Skeletal muscle tissue (tissue), 4 donors: Measurements from ENCODE around the gene CFDP1. TPM values are rescaled to one million over a fixed set of nuclear protein-coding genes. Genes with fewer than 3 reads are reported as not detected.

ENCODE experiments used
- H3K27ac ChIP-seq: one replicate; pipeline ENCODE4 v1.7.0; 2013; ENCODE audit warnings: mild to moderate bottlenecking, low read depth, low read length, inconsistent platforms
- H3K27me3 ChIP-seq, 3 donors: one replicate each; pipeline ENCODE4 v1.7.0; 2013; ENCODE audit warnings: low read length in 3 of 3; ENCODE audit not compliant: control insufficient read depth in 3 of 3, insufficient read depth in 3 of 3
- H3K36me3 ChIP-seq, 3 donors: one replicate each; pipeline ENCODE4 v1.7.0; 2013; ENCODE audit warnings: low read length in 3 of 3; ENCODE audit not compliant: control insufficient read depth in 3 of 3, insufficient read depth in 3 of 3
- H3K4me1 ChIP-seq, 3 donors: one replicate each; pipeline ENCODE4 v1.7.0; 2013; ENCODE audit warnings: low read length in 3 of 3, mild to moderate bottlenecking in 3 of 3; ENCODE audit not compliant: control insufficient read depth in 3 of 3, insufficient read depth in 3 of 3
- H3K4me3 ChIP-seq, 3 donors: one replicate each; pipeline ENCODE4 v1.7.0; 2013; ENCODE audit warnings: low read length in 3 of 3
- H3K9ac ChIP-seq, 3 donors: one replicate each; pipeline ENCODE4 v1.7.0; 2013; ENCODE audit warnings: low read length in 3 of 3, mild to moderate bottlenecking in 3 of 3, moderate library complexity in 2 of 3, low read depth in 1 of 3
- H3K9me3 ChIP-seq, 3 donors: one replicate each; pipeline ENCODE4 v1.7.0; 2013; ENCODE audit warnings: low read length in 3 of 3; ENCODE audit not compliant: control insufficient read depth in 3 of 3
- total RNA-seq: library from RNA; depleted of rRNA; stranded (reverse); fragments of >200 nt; gene quantifications from one replicate; pipeline ENCODE4 v1.2.3, GENCODE V29; 2014
- donor health status: Osteomylitis.

Gene CFDP1
- total RNA-seq, 1 donor from 2014 or later: 49.6 TPM

GRCh38 chr16:75305364-75306098 lies 127.8 kb downstream of the CFDP1 start:
- Histone ChIP-seq H3K27me3 (no peaks in the 10 kb centered on the region), H3K27ac (peak overlapping the region; percentile 82), H3K9ac (peak overlapping the region; percentile 45 to 63 (median 48)), H3K9me3 (no peaks in the 10 kb centered on the region), H3K4me1 (peaks cover 19 to 32% (median 20%) of the 10 kb centered on the region in 3 donors), H3K36me3 (peaks cover 0 to 19% (median 10%) of the 10 kb centered on the region in 3 donors), H3K4me3 (peak overlapping the region in 1 of 3 donors; percentile 7)

GRCh38 chr16:75304521-75305363 lies 128.6 kb downstream of the CFDP1 start:
- Histone ChIP-seq H3K4me1 (peaks cover 19 to 32% (median 20%) of the 10 kb centered on the region in 3 donors), H3K27ac (peak overlapping the region; percentile 82), H3K9me3 (no peaks in the 10 kb centered on the region), H3K36me3 (peaks cover 0 to 22% (median 11%) of the 10 kb centered on the region in 3 donors), H3K9ac (peak overlapping the region; percentile 48 to 63 (median 52)), H3K27me3 (no peaks in the 10 kb centered on the region), H3K4me3 (peak overlapping the region in 1 of 3 donors; percentile 7)

DNA sequence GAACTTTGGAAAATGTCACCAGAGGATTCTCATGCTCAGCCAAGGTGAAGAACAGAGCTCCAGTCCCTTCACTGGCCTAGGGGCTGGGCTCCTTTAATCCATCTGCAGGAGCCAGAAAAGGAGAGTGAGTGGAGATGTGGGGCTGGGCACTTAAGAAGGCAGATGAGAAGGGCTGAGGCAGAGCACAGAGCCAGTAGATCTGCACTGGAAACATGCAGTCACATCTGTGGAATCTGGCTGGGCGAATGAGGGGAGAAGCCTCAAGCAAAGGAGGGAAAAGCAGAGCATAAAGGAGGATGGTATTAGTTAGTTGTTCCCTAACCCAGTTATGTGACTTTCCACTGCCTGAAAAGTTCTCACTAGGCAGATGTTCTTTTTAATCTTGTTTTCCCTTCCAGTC lies 131.5 kb downstream of the CFDP1 start:
- Histone ChIP-seq H3K9me3 (no peaks in the 10 kb centered on the region), H3K27me3 (no peaks in the 10 kb centered on the region), H3K36me3 (peaks cover 3 to 29% (median 14%) of the 10 kb centered on the region in 3 donors), H3K9ac (no peak overlapping the region), H3K27ac (no peak overlapping the region), H3K4me1 (peaks cover 19 to 31% (median 20%) of the 10 kb centered on the region in 3 donors), H3K4me3 (no peak overlapping the region)

- Histone ChIP-seq H3K9ac (no peak overlapping the region), H3K27me3 (no peaks in the 10 kb centered on the region), H3K27ac (no peak overlapping the region), H3K36me3 (peaks cover 7 to 27% (median 20%) of the 10 kb centered on the region in 3 donors), H3K9me3 (no peaks in the 10 kb centered on the region), H3K4me3 (no peak overlapping the region), H3K4me1 (peaks cover 0 to 5% (median 5%) of the 10 kb centered on the region in 3 donors)
Measured at GRCh38 chr16:75298267-75298666, 135.0 kb downstream of the CFDP1 start.

DNA sequence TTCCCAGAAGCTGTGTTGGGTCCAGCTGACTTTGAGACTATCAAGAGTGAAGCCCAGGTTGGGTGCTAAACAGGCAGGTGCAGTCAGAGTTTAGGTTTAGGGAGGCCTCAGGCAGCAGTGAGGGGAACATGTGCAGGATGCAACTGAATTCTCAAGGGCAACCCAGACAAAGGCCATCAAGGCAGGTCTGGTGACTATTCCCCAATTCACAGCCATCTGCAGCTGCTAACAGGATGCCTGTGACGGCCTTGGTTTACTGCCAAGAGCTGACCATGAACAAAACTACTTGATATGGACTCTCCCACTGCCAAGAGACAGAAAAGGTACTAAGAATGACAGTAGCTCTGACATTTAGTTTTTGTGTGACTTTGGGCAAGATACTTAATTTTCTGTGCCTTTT lies 136.7 kb downstream of the CFDP1 start:
- Histone ChIP-seq H3K27ac (no peak overlapping the region), H3K4me1 (peaks cover 0 to 5% (median 5%) of the 10 kb centered on the region in 3 donors), H3K36me3 (peaks cover 13 to 26% (median 18%) of the 10 kb centered on the region in 3 donors), H3K9ac (no peak overlapping the region), H3K27me3 (no peaks in the 10 kb centered on the region), H3K4me3 (no peak overlapping the region), H3K9me3 (no peaks in the 10 kb centered on the region)

DNA sequence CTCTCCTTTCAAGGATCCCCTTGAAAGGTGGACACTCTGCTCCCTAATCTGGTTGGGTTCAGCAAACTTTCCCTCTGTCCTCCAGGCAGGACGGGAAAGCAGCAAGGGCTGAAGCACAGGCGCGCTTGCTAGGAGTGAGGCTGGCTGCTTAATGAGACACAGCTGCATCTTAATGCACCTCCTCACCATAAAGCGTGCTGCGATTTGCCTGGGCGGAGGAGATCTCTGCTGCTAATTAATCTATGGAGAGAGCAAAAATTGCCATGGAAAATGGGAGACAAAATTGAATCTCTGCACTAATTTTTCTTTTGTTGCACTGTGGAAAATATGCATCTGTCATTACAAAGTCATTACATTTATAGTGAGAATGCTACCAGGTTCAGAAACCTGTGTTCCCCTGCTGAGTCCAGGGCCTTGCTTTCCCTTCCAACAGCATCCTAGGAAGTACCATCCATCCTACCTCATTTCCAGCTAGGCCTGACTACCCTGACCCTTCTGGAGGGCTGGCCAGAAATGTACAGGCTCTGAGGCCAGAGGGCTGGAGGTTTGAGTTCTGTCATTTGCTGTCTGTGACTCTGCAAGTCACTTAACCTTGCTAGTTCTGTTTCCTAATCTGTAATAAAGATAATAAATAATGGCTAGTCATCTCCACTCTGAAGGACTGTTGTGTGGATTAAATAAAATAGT lies 138.4 kb downstream of the CFDP1 start:
- peaks cover 16 to 24% (median 17%) of the 10 kb centered on the region in 3 donors for H3K36me3 ChIP-seq

GRCh38 chr16:75293772-75294171 lies 139.5 kb downstream of the CFDP1 start:
- Histone ChIP-seq H3K4me1 (peaks cover 0 to 9% (median 5%) of the 10 kb centered on the region in 3 donors), H3K4me3 (no peak overlapping the region), H3K9me3 (no peaks in the 10 kb centered on the region), H3K27me3 (no peaks in the 10 kb centered on the region), H3K9ac (no peak overlapping the region), H3K27ac (no peak overlapping the region), H3K36me3 (peaks cover 13 to 21% (median 14%) of the 10 kb centered on the region in 3 donors)

More for the DNA sequence above, 138.4 kb downstream of the CFDP1 start:
- H3K27me3 ChIP-seq: no peaks in the 10 kb centered on the region
- H3K9me3 ChIP-seq: no peaks in the 10 kb centered on the region
- no peak overlapping the region for H3K27ac ChIP-seq
- no peak overlapping the region for H3K9ac ChIP-seq
- H3K4me3 ChIP-seq: no peak overlapping the region
- peaks cover 0 to 7% (median 5%) of the 10 kb centered on the region in 3 donors for H3K4me1 ChIP-seq

DNA sequence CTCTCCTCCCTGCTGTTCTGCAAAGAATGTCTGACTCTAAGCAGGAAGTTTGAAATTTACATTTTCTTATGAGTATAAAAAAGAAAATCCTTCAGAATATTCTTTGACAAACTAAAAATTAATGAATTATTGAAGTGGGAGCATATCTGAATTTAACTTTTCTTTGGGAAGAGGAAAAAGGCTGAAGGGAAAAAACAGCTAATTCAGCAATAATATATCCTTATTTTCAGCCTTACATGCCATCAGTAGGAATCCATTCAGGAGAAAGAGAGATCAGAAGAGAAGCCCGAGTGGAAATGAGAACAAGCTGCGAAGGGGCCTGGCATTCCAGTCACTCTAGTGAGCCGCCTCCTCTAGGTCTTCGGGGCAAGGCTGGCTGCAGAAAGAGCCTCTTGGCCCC lies 140.1 kb downstream of the CFDP1 start:
- no peak overlapping the region for H3K27ac ChIP-seq
- H3K4me3 ChIP-seq: no peak overlapping the region
- H3K4me1 ChIP-seq: peaks cover 0 to 13% (median 5%) of the 10 kb centered on the region in 3 donors
- no peak overlapping the region for H3K9ac ChIP-seq
- no peaks in the 10 kb centered on the region for H3K27me3 ChIP-seq
- peaks cover 10 to 21% (median 14%) of the 10 kb centered on the region in 3 donors for H3K36me3 ChIP-seq
- no peaks in the 10 kb centered on the region for H3K9me3 ChIP-seq

DNA sequence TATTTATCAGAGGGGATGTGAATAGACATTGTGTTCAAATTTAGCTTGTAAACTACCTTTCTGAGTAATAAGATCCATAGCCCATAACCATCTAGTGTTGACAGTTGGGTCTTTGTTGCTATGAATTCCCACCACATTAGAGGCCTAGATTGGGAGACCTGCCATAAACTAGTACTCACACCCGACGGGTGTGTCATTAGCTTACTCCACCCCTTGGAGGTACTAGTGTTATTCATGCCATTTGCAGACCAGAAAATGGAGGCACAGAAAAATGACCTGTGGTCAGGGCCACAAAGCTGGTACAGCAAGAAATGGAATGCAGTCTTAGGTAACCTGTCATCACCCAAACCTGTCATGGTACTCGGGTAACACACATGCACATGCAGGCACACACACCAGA lies 140.6 kb downstream of the CFDP1 start:
- no peaks in the 10 kb centered on the region for H3K9me3 ChIP-seq
- H3K4me3 ChIP-seq: no peak overlapping the region
- H3K27ac ChIP-seq: no peak overlapping the region
- peaks cover 14 to 21% (median 15%) of the 10 kb centered on the region in 3 donors for H3K36me3 ChIP-seq
- peaks cover 0 to 16% (median 5%) of the 10 kb centered on the region in 3 donors for H3K4me1 ChIP-seq
- H3K9ac ChIP-seq: no peak overlapping the region
- no peaks in the 10 kb centered on the region for H3K27me3 ChIP-seq
